HCT116 (cell line): ENCODE data around the gene RGS10.

Source experiments
- CTCF ChIP-seq, 3 experiments: fragments of 200-600 bp in 1 of 3; sonication (generic) in 1 of 3; IDR thresholded peaks in 2 of 3; conservative IDR thresholded peaks in 1 of 3; 2 replicates each; pipeline ENCODE4 v1.5.1; 2012 to 2017; ENCODE audit warnings: low read depth in 2 of 3, low read length in 2 of 3, antibody characterized with exemption in 1 of 3, borderline replicate concordance in 1 of 3, control low read depth in 1 of 3, mild to moderate bottlenecking in 1 of 3, mixed read lengths in 1 of 3, mixed run types in 1 of 3, moderate library complexity in 1 of 3; ENCODE audit not compliant: insufficient read depth in 1 of 3
- EZH2 ChIP-seq: fragments of 200-600 bp; sonication (generic); IDR thresholded peaks from 2 replicates; pipeline ENCODE4 v1.6.1; 2017; ENCODE audit warnings: antibody characterized with exemption, mixed run types
- EZH2phosphoT487 ChIP-seq: fragments of 200-600 bp; IDR thresholded peaks from 2 replicates; pipeline ENCODE4 v1.6.1; 2018; ENCODE audit warnings: antibody characterized with exemption, borderline replicate concordance
- JUND ChIP-seq: IDR thresholded peaks from 2 replicates; pipeline ENCODE4 v1.6.1; 2012
- MAX ChIP-seq: IDR thresholded peaks from 2 replicates; pipeline ENCODE4 v1.6.1; 2012
- POLR2A ChIP-seq: IDR thresholded peaks from 2 replicates; pipeline ENCODE4 v1.7.0; 2011; ENCODE audit warnings: borderline replicate concordance; ENCODE audit not compliant: insufficient read depth, insufficient read length; ENCODE audit errors: extremely low read depth
- POLR2AphosphoS5 ChIP-seq: IDR thresholded peaks from 2 replicates; pipeline ENCODE4 v1.6.1; 2011; ENCODE audit warnings: mild to moderate bottlenecking, low read depth, low read length, moderate library complexity
- SIN3A ChIP-seq: IDR thresholded peaks from 2 replicates; pipeline ENCODE4 v1.6.1; 2012; ENCODE audit warnings: low read depth
- SRF ChIP-seq: IDR thresholded peaks from 2 replicates; pipeline ENCODE4 v1.6.1; 2012; ENCODE audit warnings: low read depth
- YY1 ChIP-seq: IDR thresholded peaks from 2 replicates; pipeline ENCODE4 v1.6.1; 2011; ENCODE audit warnings: low read length, low read depth, moderate library complexity, mild to moderate bottlenecking; ENCODE audit not compliant: insufficient replicate concordance; ENCODE audit errors: extremely low read depth
- TF ChIP-seq, protein P1 (sequence below): IDR thresholded peaks from 2 replicates; pipeline ENCODE4 v1.6.1; 2012; ENCODE audit warnings: low read depth

DNA sequence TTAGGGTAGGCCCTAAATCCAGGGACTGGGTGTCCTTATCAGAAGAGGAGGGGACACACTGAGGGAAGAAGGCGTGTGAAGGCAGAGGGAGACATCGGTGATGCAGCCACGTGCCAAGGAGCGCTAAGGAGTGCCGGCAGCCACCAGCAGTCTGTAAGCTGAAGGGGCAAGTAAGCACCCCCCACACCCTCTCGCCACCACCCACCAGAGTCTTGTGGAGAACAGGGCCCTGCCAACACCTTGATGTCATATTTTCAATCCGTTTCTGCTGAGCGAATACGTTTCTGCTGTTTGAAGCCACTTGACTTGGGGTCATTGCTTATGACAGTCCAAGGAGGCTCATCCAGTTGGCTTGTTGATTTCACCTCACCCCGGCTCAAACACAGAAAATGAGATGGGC, 37.9 kb downstream of the RGS10 start:
- TF ChIP-seq POLR2AphosphoS5 (no peak), EZH2 (no peak), JUND (no peak), CTCF (IDR thresholded peaks at IDR 0.05 in 2 of 3, conservative IDR thresholded peaks at IDR 0.05 in 1 of 3; ENCODE audit: borderline replicate concordance in 1 of 3, insufficient read depth in 1 of 3, low read depth in 2 of 3, low read length in 2 of 3) (no peak), POLR2A (no peak), SRF (no peak), EZH2phosphoT487 (no peak), YY1 (no peak), MAX (no peak), SIN3A (no peak)
- TF ChIP-seq, protein P1, sequence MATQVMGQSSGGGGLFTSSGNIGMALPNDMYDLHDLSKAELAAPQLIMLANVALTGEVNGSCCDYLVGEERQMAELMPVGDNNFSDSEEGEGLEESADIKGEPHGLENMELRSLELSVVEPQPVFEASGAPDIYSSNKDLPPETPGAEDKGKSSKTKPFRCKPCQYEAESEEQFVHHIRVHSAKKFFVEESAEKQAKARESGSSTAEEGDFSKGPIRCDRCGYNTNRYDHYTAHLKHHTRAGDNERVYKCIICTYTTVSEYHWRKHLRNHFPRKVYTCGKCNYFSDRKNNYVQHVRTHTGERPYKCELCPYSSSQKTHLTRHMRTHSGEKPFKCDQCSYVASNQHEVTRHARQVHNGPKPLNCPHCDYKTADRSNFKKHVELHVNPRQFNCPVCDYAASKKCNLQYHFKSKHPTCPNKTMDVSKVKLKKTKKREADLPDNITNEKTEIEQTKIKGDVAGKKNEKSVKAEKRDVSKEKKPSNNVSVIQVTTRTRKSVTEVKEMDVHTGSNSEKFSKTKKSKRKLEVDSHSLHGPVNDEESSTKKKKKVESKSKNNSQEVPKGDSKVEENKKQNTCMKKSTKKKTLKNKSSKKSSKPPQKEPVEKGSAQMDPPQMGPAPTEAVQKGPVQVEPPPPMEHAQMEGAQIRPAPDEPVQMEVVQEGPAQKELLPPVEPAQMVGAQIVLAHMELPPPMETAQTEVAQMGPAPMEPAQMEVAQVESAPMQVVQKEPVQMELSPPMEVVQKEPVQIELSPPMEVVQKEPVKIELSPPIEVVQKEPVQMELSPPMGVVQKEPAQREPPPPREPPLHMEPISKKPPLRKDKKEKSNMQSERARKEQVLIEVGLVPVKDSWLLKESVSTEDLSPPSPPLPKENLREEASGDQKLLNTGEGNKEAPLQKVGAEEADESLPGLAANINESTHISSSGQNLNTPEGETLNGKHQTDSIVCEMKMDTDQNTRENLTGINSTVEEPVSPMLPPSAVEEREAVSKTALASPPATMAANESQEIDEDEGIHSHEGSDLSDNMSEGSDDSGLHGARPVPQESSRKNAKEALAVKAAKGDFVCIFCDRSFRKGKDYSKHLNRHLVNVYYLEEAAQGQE: no peak
